ENCODE measurements around the gene NSUN7.

Gene NSUN7

GRCh38 chr4:40856277-40856839, 106.6 kb downstream of the NSUN7 start:
- no peak for DNase-seq

DNA sequence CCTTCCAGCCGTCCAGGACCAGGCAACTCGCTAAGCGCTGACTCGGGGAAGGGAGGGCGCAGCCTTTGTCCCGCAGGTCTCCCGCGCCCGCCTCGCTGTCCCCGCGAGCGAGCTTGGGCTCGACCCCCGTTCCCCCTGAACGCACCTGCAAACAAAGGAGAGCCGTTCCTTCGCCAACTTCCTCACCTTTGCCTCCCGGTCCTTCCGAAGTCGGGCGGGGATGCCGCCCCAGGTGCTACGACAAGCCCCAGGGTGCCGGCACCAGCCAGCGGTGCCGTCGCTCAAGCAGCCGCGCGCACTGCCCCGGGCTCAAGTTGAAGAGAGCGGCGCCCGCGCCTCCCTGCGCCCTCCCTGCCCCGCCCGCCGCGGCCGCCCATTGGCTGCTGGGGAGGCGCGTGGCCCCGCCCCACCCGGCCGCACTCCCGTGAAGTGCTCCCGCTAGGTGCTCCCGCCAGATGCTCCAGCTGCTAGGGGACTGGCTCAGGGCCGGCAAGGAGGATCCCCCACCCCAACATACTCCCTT, 107.1 kb downstream of the NSUN7 start:
- peak; percentile 37 for DNase-seq

DNA sequence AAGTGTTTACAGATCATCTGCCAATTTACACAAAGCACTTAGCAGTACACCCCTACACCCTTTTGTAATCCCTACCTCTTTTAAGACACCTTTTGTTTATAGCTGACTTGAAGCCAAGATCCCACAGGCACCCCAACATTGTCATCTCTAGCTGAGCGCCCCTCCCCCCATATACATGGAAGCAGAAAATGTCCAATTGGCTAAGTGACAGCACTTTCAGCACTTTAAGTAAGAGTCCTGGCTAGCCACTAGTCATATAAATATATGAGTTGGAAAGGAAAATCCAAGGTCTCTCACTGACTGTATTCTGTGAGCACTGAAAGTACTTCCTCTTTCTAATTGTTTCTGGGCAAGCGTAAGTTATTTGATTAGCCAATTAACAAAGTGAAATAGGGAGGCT, 108.2 kb downstream of the NSUN7 start:
- DNase-seq = no peak

- DNase-seq = no peak
Measured at GRCh38 chr4:40858962-40859361, 109.2 kb downstream of the NSUN7 start.
